Heart left ventricle (tissue), 16 donors: Measurements from ENCODE around the gene MYH10. TPM values are rescaled to one million over a fixed set of nuclear protein-coding genes. Genes with fewer than 3 reads are reported as not detected.

Source experiments
- ATAC-seq, 4 donors: fragments of 200-7000 bp; cut with Tn5 transposase; one replicate each; pipeline ENCODE4 v1.9.1; 2020 to 2022; ENCODE audit warnings: moderate library complexity in 4 of 4, mild to moderate bottlenecking in 3 of 4, moderate number of reproducible peaks in 1 of 4
- DNase-seq, 5 donors: peaks; one replicate each; pipeline ENCODE4 v3.0.0-alpha.2; 2020
- H3K27ac ChIP-seq, 12 donors: fragments of 200-600 bp; sonication (generic) in 4 of 12; one replicate each; pipeline versions ENCODE4 v1.5.0 to v1.8.0; 2016 to 2022; ENCODE audit warnings: mild to moderate bottlenecking in 2 of 12
- H3K27me3 ChIP-seq, 9 donors: fragments of 200-600 bp; sonication (generic) in 2 of 9; one replicate each; pipeline versions ENCODE4 v1.5.1 to v1.8.0; 2016 to 2022; ENCODE audit warnings: mild to moderate bottlenecking in 3 of 9
- H3K36me3 ChIP-seq, 9 donors: fragments of 200-600 bp; sonication (generic) in 2 of 9; one replicate each; pipeline versions ENCODE4 v1.5.0 to v1.8.0; 2018 to 2022; ENCODE audit warnings: mild to moderate bottlenecking in 2 of 9
- H3K4me1 ChIP-seq, 12 donors: fragments of 200-600 bp; sonication (generic) in 4 of 12; one replicate each; pipeline versions ENCODE4 v1.5.0 to v1.8.0; 2016 to 2022; ENCODE audit warnings: mild to moderate bottlenecking in 3 of 12
- H3K4me3 ChIP-seq, 12 donors: fragments of 200-600 bp; sonication (generic) in 4 of 12; one replicate each; pipeline versions ENCODE4 v1.5.0 to v1.8.0; 2017 to 2022; ENCODE audit warnings: mild to moderate bottlenecking in 9 of 12, moderate library complexity in 4 of 12
- H3K9me3 ChIP-seq, 12 donors: fragments of 200-600 bp; sonication (generic) in 4 of 12; one replicate each; pipeline versions ENCODE4 v1.5.0 to v1.8.0; 2016 to 2022; ENCODE audit warnings: mild to moderate bottlenecking in 1 of 12
- POLR2A ChIP-seq, 2 donors: fragments of 450-650 bp; IDR thresholded peaks; one replicate each; pipeline ENCODE4 v1.6.1; 2017; ENCODE audit warnings: antibody characterized with exemption in 2 of 2, mild to moderate bottlenecking in 2 of 2, moderate library complexity in 2 of 2
- WGBS, 4 donors: extraction: QIAGEN DNeasy Blood & Tissue Kit in 2 of 4; methylation state at CpG; one replicate each; pipeline versions ENCODE4 v1.1.5 to v1.1.7; 2013 to 2018; 5-methylcytosine and 5-hydroxymethylcytosine counted together
- intact Hi-C, 10 donors: fragments of 100-400 bp; cut with DNase I; formaldehyde crosslinking; loops; one replicate each; pipeline versions ENCODE4 v1.11.1 to v1.14.2; 2022
- polyA plus RNA-seq, 2 donors: library from polyadenylated mRNA; stranded (reverse); fragments of 200-250 nt; gene quantifications; one replicate each; pipeline ENCODE4 v1.2.3, GENCODE V29; 2013
- total RNA-seq, 9 donors: library from RNA; depleted of rRNA in 2 of 9; stranded (reverse); fragments of >200 nt in 2 of 9; fragmentation: NEBNext Ultra II Directional in 3 of 9; extraction: Animal tissue kit (Norgen Biotek cat#: 25700) in 3 of 9; gene quantifications; one replicate each; pipeline versions ENCODE4 v1.1.0 to v1.2.4, GENCODE V29; 2016 to 2023
- TF ChIP-seq, protein P1 (sequence below), 12 donors: fragments of 200-600 bp; sonication (generic) in 4 of 12; IDR thresholded peaks; one replicate each; pipeline versions ENCODE4 v1.5.0 to v1.8.0; 2018 to 2022; ENCODE audit warnings: antibody characterized with exemption in 12 of 12, mild to moderate bottlenecking in 5 of 12
- donor health status: ischemic (EF 13 %, LVEDD 7.1; RV severe dilation, severe dysfunction).
- donor health status: healthy with polysubstance abuse.
- donor health status: DM: no; HTN: yes; CAD: no.
- donor health status: DM: no; HTN: no; CAD: no.
- donor health status: ischemic (EF 25% LVEDD 6.9; RV normal size, moderate dysfunction).
- donor health status: ischemic (EF 25% LVEDD 5.7; RV mildly dilated, moderate dysfunction).
- donor health status: healthy.
- donor health status: DM: yes; HTN: yes; CAD: no.
- donor health status: ischemic (EF 35%, LVEDD 5.7; RV mildly dilated, moderate dysfunction).
- donor health status: nonischemic (EF 11% LVEDD 7.7; RV severe dilation, severe dysfunction).
- donor health status: DM: yes; HTN: yes; CAD: no.
- donor health status: PGD.
- donor health status: ischemic (EF 29% LVEDD 5.4; RV normal size, mild dysfunction).
- donor health status: nonischemic (EF 23%, LVEDD 6.1; RV moderate dilation, normal function).

Gene MYH10
- total and polyA plus RNA-seq, 11 donors, result 10.6 to 62.1 (median 35.2) TPM

DNA sequence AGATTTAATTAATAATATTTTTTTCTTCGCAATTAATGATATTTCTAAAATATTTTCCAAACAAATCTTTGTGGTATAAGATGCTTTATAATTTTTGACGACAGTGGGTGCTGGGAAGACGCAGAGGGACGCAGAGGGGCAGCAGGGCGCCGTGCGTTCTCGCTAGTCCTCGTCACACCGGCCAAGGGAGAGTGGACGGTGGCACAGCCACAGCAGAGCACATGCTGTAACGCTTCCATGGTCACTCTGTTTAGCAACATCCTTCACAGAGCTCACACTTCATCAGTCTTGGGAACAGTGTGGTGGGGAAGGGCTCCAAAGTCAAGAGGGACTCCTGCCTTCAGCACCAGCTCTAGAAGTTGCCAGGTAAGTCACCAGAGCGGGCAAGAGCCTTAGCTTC is 134.4 kb downstream of the MYH10 start:
- no peak for TF ChIP-seq POLR2A (IDR thresholded peaks at IDR 0.05)
- TF ChIP-seq, protein P1, sequence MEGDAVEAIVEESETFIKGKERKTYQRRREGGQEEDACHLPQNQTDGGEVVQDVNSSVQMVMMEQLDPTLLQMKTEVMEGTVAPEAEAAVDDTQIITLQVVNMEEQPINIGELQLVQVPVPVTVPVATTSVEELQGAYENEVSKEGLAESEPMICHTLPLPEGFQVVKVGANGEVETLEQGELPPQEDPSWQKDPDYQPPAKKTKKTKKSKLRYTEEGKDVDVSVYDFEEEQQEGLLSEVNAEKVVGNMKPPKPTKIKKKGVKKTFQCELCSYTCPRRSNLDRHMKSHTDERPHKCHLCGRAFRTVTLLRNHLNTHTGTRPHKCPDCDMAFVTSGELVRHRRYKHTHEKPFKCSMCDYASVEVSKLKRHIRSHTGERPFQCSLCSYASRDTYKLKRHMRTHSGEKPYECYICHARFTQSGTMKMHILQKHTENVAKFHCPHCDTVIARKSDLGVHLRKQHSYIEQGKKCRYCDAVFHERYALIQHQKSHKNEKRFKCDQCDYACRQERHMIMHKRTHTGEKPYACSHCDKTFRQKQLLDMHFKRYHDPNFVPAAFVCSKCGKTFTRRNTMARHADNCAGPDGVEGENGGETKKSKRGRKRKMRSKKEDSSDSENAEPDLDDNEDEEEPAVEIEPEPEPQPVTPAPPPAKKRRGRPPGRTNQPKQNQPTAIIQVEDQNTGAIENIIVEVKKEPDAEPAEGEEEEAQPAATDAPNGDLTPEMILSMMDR (IDR thresholded peaks at IDR 0.05), result no peak
- no peak for ATAC-seq
- Histone ChIP-seq H3K27ac (no peak overlapping the region), H3K4me3 (no peak overlapping the region), H3K36me3 (peaks cover 0 to 100% (median 85%) of the 10 kb centered on the region in 9 donors), H3K27me3 (no peaks in the 10 kb centered on the region), H3K9me3 (no peaks in the 10 kb centered on the region), H3K4me1 (no peaks in the 10 kb centered on the region)
- intact Hi-C loops, result no loop called here
- DNase-seq, result no peak
- WGBS, 4 donors, result 88 to 89% (median 88%) methylated on average over 13 of the region's 13 CpGs

DNA sequence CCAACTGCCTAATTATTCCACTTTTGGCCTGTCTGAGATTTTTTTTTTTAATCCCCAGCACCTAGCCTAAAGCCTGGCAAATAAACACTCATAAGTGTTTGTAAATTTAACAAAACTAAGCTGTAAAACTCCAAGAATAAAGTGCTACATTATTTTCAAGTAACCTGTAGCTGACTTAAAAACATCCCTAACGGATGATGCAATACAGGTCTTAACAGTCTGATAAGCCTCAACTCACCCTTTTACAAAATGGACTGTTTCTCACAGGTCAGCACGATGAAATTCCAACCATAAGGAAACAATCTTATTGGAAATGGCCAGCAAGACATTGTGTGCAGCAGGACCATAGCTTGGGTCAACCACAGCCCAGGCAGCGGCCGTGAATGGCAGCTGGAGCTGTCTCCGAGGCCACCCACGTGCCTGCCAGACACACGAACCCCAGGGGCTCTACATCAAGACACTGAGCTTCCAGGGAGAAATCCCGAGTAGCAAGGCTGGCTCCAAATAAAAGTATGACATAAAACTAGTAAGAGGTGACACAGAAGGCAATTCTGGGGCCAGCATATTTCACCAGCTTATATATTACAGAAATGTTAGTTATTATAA is 135.9 kb downstream of the MYH10 start:
- Histone ChIP-seq H3K36me3 (peaks cover 0 to 100% (median 87%) of the 10 kb centered on the region in 9 donors), H3K27me3 (no peaks in the 10 kb centered on the region), H3K9me3 (no peaks in the 10 kb centered on the region), H3K27ac (no peak overlapping the region), H3K4me1 (no peaks in the 10 kb centered on the region), H3K4me3 (no peak overlapping the region)
- no peak for TF ChIP-seq POLR2A (IDR thresholded peaks at IDR 0.05)
- TF ChIP-seq, protein P1 (IDR thresholded peaks at IDR 0.05), result no peak
- DNase-seq, result no peak
- no peak for ATAC-seq
- WGBS, 4 donors, result 83 to 94% (median 91%) methylated on average over 8 of the region's 8 CpGs
- intact Hi-C loops, result no loop called here

DNA sequence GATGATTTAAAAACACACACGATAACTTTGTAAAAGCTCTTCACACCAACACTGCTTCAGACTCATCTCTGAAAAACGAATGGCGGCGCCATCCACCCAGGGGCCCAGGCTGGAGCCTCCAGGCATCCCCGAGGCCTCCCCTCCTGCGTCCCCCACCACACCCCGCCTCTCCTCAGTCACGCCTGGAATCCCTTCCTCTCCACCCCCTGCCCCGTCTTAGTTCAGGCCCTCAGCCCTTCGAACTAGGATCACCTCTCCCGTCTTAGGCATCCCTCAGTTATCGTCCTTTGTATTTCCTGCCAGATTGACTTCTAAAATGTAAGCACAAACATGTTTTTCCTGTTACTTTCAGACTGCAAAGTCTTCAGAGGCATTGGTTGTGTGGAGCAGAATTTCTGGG is 136.5 kb downstream of the MYH10 start:
- Histone ChIP-seq H3K27me3 (no peaks in the 10 kb centered on the region), H3K9me3 (no peaks in the 10 kb centered on the region), H3K27ac (no peak overlapping the region), H3K4me3 (no peak overlapping the region), H3K36me3 (peaks cover 0 to 99% (median 81%) of the 10 kb centered on the region in 9 donors), H3K4me1 (peaks cover 0 to 3% (median 0%) of the 10 kb centered on the region in 12 donors)
- intact Hi-C loops, result no loop called here
- TF ChIP-seq POLR2A (IDR thresholded peaks at IDR 0.05), result no peak
- TF ChIP-seq, protein P1 (IDR thresholded peaks at IDR 0.05), result no peak
- ATAC-seq (no peak), DNase-seq (no peak)
- 83 to 91% (median 87%) methylated on average over 12 of the region's 12 CpGs for WGBS, 4 donors

GRCh38 chr17:8492121-8492520 is 138.4 kb downstream of the MYH10 start:
- Histone ChIP-seq H3K9me3 (no peaks in the 10 kb centered on the region), H3K4me1 (peaks cover 0 to 4% (median 0%) of the 10 kb centered on the region in 12 donors), H3K27ac (no peak overlapping the region), H3K4me3 (no peak overlapping the region), H3K36me3 (peaks cover 0 to 99% (median 88%) of the 10 kb centered on the region in 9 donors), H3K27me3 (no peaks in the 10 kb centered on the region)
- 94 to 96% (median 95%) methylated on average over 17 of the region's 17 CpGs for WGBS, 4 donors
- DNase-seq, result no peak
- no peak for ATAC-seq
- intact Hi-C loops, result no loop called here
- TF ChIP-seq, protein P1 (IDR thresholded peaks at IDR 0.05), result no peak
- no peak for TF ChIP-seq POLR2A (IDR thresholded peaks at IDR 0.05)
